T-helper 22 cell (primary cell): ENCODE data around the gene PRPF40B.
"Not testable (repeated sequence)": the region's sequence is repeated elsewhere in the genome, so short reads cannot be mapped to it uniquely, and the experiment has no call there.

Experiments used
- DNase-seq: peaks from one replicate; pipeline ENCODE4 v3.0.0-alpha.2; 2020; ENCODE audit warnings: low read depth

PRPF40B gene

GRCh38 chr12:49609059-49609874 lies 14.1 kb upstream of the PRPF40B start:
- no peak for DNase-seq

- no peak for DNase-seq
These were observed 13.5 kb upstream of the PRPF40B start for GRCh38 chr12:49609875-49610154.

- not testable (repeated sequence) for DNase-seq
These were observed 12.6 kb upstream of the PRPF40B start for GRCh38 chr12:49610785-49611184.

- DNase-seq, result no peak
These were observed 11.2 kb upstream of the PRPF40B start for GRCh38 chr12:49612210-49612609.

GRCh38 chr12:49615725-49616124 lies 7.6 kb upstream of the PRPF40B start:
- no peak for DNase-seq

- DNase-seq, result no peak
These were observed 6.7 kb upstream of the PRPF40B start for GRCh38 chr12:49616533-49617219.

GRCh38 chr12:49618576-49618975 lies 4.8 kb upstream of the PRPF40B start:
- no peak for DNase-seq

GRCh38 chr12:49619286-49619685 lies 4.1 kb upstream of the PRPF40B start:
- no peak for DNase-seq

- no peak for DNase-seq
These were observed 1.5 kb upstream of the PRPF40B start for GRCh38 chr12:49621651-49622500.

GRCh38 chr12:49622501-49623141 lies 740 bp upstream of the PRPF40B start:
- DNase-seq, result peak; percentile 56

GRCh38 chr12:49624921-49625577 lies 1.7 kb downstream of the PRPF40B start:
- DNase-seq, result no peak

GRCh38 chr12:49626169-49626835 lies 2.9 kb downstream of the PRPF40B start:
- DNase-seq, result no peak

- DNase-seq, result no peak
These were observed 3.5 kb downstream of the PRPF40B start for GRCh38 chr12:49626836-49627235.

GRCh38 chr12:49627752-49628360 lies 4.5 kb downstream of the PRPF40B start:
- no peak for DNase-seq

- DNase-seq, result no peak
These were observed 8.1 kb downstream of the PRPF40B start for GRCh38 chr12:49631336-49631907.

- no peak for DNase-seq
These were observed 9.0 kb downstream of the PRPF40B start for GRCh38 chr12:49632401-49632800.

GRCh38 chr12:49632986-49633702 lies 9.8 kb downstream of the PRPF40B start:
- no peak for DNase-seq

GRCh38 chr12:49633703-49634345 lies 10.5 kb downstream of the PRPF40B start:
- no peak for DNase-seq

- no peak for DNase-seq
These were observed 11.7 kb downstream of the PRPF40B start for GRCh38 chr12:49635036-49635435.
